DND-41 (cell line): Measurements from ENCODE around the gene CD164L2.

Source experiments
- ATAC-seq: fragments of 200-7000 bp; cut with Tn5 transposase; 3 replicates; pipeline ENCODE4 v1.9.1; 2021; ENCODE audit warnings: low read depth; ENCODE audit not compliant: insufficient read depth
- DNase-seq: peaks from one replicate; pipeline ENCODE4 v3.0.0-alpha.2; 2020
- H2AFZ ChIP-seq: 2 replicates; pipeline ENCODE4 v1.6.0; 2012; ENCODE audit warnings: low read depth, low read length
- H3K27ac ChIP-seq: 2 replicates; pipeline ENCODE4 v1.5.1; 2012; ENCODE audit warnings: low read length, inconsistent platforms
- H3K27me3 ChIP-seq: fragments of 200-600 bp; sonication (generic); 2 replicates; pipeline ENCODE4 v1.6.0; 2012; ENCODE audit warnings: low read length, mild to moderate bottlenecking, inconsistent platforms; ENCODE audit not compliant: insufficient read depth, poor library complexity
- H3K36me3 ChIP-seq: 2 replicates; pipeline ENCODE4 v1.5.1; 2012; ENCODE audit warnings: low read length, inconsistent platforms; ENCODE audit not compliant: insufficient read depth
- H3K4me1 ChIP-seq: 2 replicates; pipeline ENCODE4 v1.5.1; 2012; ENCODE audit warnings: mild to moderate bottlenecking, low read length; ENCODE audit not compliant: insufficient read depth
- H3K4me2 ChIP-seq: 2 replicates; pipeline ENCODE4 v1.6.0; 2012; ENCODE audit warnings: mild to moderate bottlenecking, moderate library complexity, low read length, inconsistent platforms; ENCODE audit not compliant: insufficient read depth
- H3K4me3 ChIP-seq, 2 experiments: fragments of 200-600 bp in 1 of 2; shearing (Covaris generic) in 1 of 2; 2 replicates each; pipeline ENCODE4 v1.5.1; 2012 to 2016; ENCODE audit warnings: inconsistent platforms in 2 of 2, low read length in 2 of 2, mild to moderate bottlenecking in 2 of 2, low read depth in 1 of 2, moderate library complexity in 1 of 2
- H3K79me2 ChIP-seq: 2 replicates; pipeline ENCODE4 v1.6.0; 2012; ENCODE audit warnings: low read length, inconsistent platforms; ENCODE audit not compliant: insufficient read depth
- H3K9ac ChIP-seq: 2 replicates; pipeline ENCODE4 v1.6.0; 2012; ENCODE audit warnings: low read depth, mild to moderate bottlenecking, inconsistent platforms, low read length, moderate library complexity
- H3K9me3 ChIP-seq: 2 replicates; pipeline ENCODE4 v1.5.1; 2012; ENCODE audit warnings: low read length, moderate library complexity, mild to moderate bottlenecking, inconsistent platforms; ENCODE audit not compliant: insufficient read depth, severe bottlenecking
- H4K20me1 ChIP-seq: 2 replicates; pipeline ENCODE4 v1.6.0; 2012; ENCODE audit warnings: low read length; ENCODE audit not compliant: insufficient read depth
- CTCF ChIP-seq: IDR thresholded peaks from 2 replicates; pipeline ENCODE4 v1.5.1; 2012; ENCODE audit warnings: borderline replicate concordance, low read length, moderate library complexity, mild to moderate bottlenecking; ENCODE audit not compliant: poor library complexity, severe bottlenecking; ENCODE audit errors: extremely low read depth
- EZH2 ChIP-seq: IDR thresholded peaks from 3 replicates; pipeline ENCODE4 v1.6.1; 2012; ENCODE audit warnings: borderline replicate concordance, low read depth, mild to moderate bottlenecking, moderate library complexity, low read length, inconsistent platforms; ENCODE audit not compliant: severe bottlenecking

Gene CD164L2

DNA sequence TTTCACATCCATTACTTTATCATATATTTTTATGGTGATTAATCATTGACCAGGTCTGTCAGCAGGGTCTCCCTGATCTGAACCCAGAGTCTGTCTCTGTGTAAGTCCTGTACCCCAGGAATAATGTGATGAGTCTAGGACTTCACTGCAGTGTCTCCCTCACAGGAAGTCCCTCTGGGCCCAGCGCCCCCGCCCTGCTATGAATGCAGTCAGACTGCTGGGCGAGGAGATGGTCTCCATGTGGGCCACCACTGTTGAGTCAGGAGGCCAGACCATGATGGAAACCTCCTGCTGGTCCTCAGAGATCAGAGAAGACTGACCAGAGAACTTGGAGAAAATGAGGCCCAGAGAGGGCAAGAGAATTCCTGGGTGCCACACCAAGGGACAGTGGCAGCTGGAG, 51.7 kb downstream of the CD164L2 start:
- TF ChIP-seq CTCF = no peak
- TF ChIP-seq EZH2 = no peak
- H3K4me1 ChIP-seq = no peaks in the 10 kb centered on the region
- ATAC-seq (no peak), DNase-seq (no peak)
- no peaks in the 10 kb centered on the region for H3K27me3 ChIP-seq
- H3K36me3 ChIP-seq = peaks cover 89% of the 10 kb centered on the region
- H2AFZ ChIP-seq = no peak overlapping the region
- no peaks in the 10 kb centered on the region for H3K9me3 ChIP-seq
- H3K79me2 ChIP-seq = peaks cover 32% of the 10 kb centered on the region
- H4K20me1 ChIP-seq = peaks cover 41% of the 10 kb centered on the region
- H3K4me2 ChIP-seq = no peak overlapping the region
- no peak overlapping the region for H3K27ac ChIP-seq
- H3K9ac ChIP-seq = no peak overlapping the region
- no peak overlapping the region for H3K4me3 ChIP-seq

- Histone ChIP-seq H3K79me2 (peaks cover 39% of the 10 kb centered on the region), H3K4me1 (peaks cover 3% of the 10 kb centered on the region; the same call in 1 of the 2 replicates), H3K27ac (no peak overlapping the region), H3K27me3 (no peaks in the 10 kb centered on the region), H4K20me1 (peaks cover 41% of the 10 kb centered on the region), H3K36me3 (peaks cover 89% of the 10 kb centered on the region), H3K9ac (no peak overlapping the region), H2AFZ (no peak overlapping the region), H3K4me2 (no peak overlapping the region), H3K9me3 (no peaks in the 10 kb centered on the region), H3K4me3 (no peak overlapping the region)
- ATAC-seq (no peak), DNase-seq (no peak)
- TF ChIP-seq CTCF (no peak), EZH2 (no peak)
Measured at GRCh38 chr1:27330786-27331185, 52.3 kb downstream of the CD164L2 start.
